HEK293 (cell line): ENCODE measurements around the gene KRT7.
A peak's percentile ranks its signal among the peaks of the same experiment; 100 is the strongest.

ENCODE experiments used
- CTCF ChIA-PET: fragments of 350-600 bp; formaldehyde crosslinking; extraction: SDS; loops from one replicate; lab custom pipeline; 2021; ENCODE audit warnings: antibody characterized with exemption; lab: Yijun Ruan, JAX
- POLR2A ChIA-PET: fragments of 300-600 bp; formaldehyde crosslinking; extraction: SDS; loops from one replicate; lab custom pipeline; 2020; ENCODE audit warnings: antibody characterized with exemption, inconsistent platforms; lab: Yijun Ruan, JAX
- H3K27ac ChIP-seq: fragments of 200-500 bp; sonication (Bioruptor generic); 2 replicates; pipeline ENCODE4 v1.5.1; 2014; ENCODE audit warnings: low read depth, low read length, control low read depth, inconsistent platforms; ENCODE audit errors: extremely low read depth
- H3K36me3 ChIP-seq, 2 experiments: fragments of 200-500 bp in 1 of 2; sonication (Bioruptor generic) in 1 of 2; 1 replicate in 1 of 2; 2 replicates in 1 of 2; pipeline ENCODE4 v1.5.1; 2014 to 2017; ENCODE audit warnings: inconsistent platforms in 2 of 2, low read length in 2 of 2; ENCODE audit not compliant: control insufficient read depth in 2 of 2, insufficient read depth in 1 of 2
- H3K4me1 ChIP-seq: fragments of 200-500 bp; sonication (Bioruptor generic); 2 replicates; pipeline ENCODE4 v1.5.1; 2014; ENCODE audit warnings: mild to moderate bottlenecking, low read length, inconsistent platforms; ENCODE audit not compliant: control insufficient read depth, insufficient read depth
- H3K4me3 ChIP-seq: 2 replicates; pipeline ENCODE4 v1.5.1; 2011; ENCODE audit warnings: low read depth, mild to moderate bottlenecking, control low read depth, low read length, moderate library complexity
- H3K9me3 ChIP-seq: fragments of 200-500 bp; sonication (Bioruptor generic); 2 replicates; pipeline ENCODE4 v1.5.1; 2014; ENCODE audit warnings: low read depth, low read length, inconsistent platforms; ENCODE audit not compliant: control insufficient read depth, insufficient read depth
- GFI1B ChIP-seq: fragments of 450-650 bp; formaldehyde crosslinking; IDR thresholded peaks from 2 replicates; pipeline ENCODE4 v1.5.1; 2016; ENCODE audit warnings: missing biosample characterization, missing genetic modification characterization
- HOXC10 ChIP-seq: sonication (generic); formaldehyde crosslinking; IDR thresholded peaks from 2 replicates; pipeline ENCODE4 v1.8.1; 2023; ENCODE audit warnings: mild to moderate bottlenecking, missing genetic modification reagents
- HOXD13 ChIP-seq: sonication (generic); formaldehyde crosslinking; IDR thresholded peaks from 2 replicates; pipeline ENCODE4 v1.8.0; 2022; ENCODE audit warnings: missing genetic modification reagents, borderline replicate concordance
- IKZF3 ChIP-seq: fragments of 450-650 bp; IDR thresholded peaks from 2 replicates; pipeline ENCODE4 v1.5.0; 2018; ENCODE audit warnings: missing biosample characterization, mild to moderate bottlenecking, missing genetic modification characterization, moderate library complexity
- SALL2 ChIP-seq: fragments of 450-650 bp; formaldehyde crosslinking; IDR thresholded peaks from 2 replicates; pipeline ENCODE4 v1.5.0; 2017; ENCODE audit warnings: missing biosample characterization, mild to moderate bottlenecking, missing genetic modification characterization, borderline replicate concordance
- TRIM28 ChIP-seq: IDR thresholded peaks from 2 replicates; pipeline ENCODE4 v1.6.1; 2011; ENCODE audit warnings: low read length, control low read depth, borderline replicate concordance
- ZBTB17 ChIP-seq: fragments of 450-650 bp; formaldehyde crosslinking; IDR thresholded peaks from 2 replicates; pipeline ENCODE4 v1.5.1; 2016; ENCODE audit warnings: missing biosample characterization, missing genetic modification characterization
- ZBTB20 ChIP-seq: fragments of 450-650 bp; formaldehyde crosslinking; IDR thresholded peaks from 2 replicates; pipeline ENCODE4 v1.5.1; 2016; ENCODE audit warnings: missing biosample characterization, missing genetic modification characterization
- ZBTB8A ChIP-seq: fragments of 450-650 bp; formaldehyde crosslinking; IDR thresholded peaks from 2 replicates; pipeline ENCODE4 v1.5.1; 2016; ENCODE audit warnings: missing biosample characterization, missing genetic modification characterization
- ZFP69B ChIP-seq: fragments of 450-650 bp; formaldehyde crosslinking; IDR thresholded peaks from 2 replicates; pipeline ENCODE4 v1.5.1; 2016; ENCODE audit warnings: missing biosample characterization, missing genetic modification characterization
- ZNF114 ChIP-seq: fragments of 450-650 bp; formaldehyde crosslinking; IDR thresholded peaks from 2 replicates; pipeline ENCODE4 v1.5.0; 2017; ENCODE audit warnings: missing biosample characterization, missing genetic modification characterization
- ZNF155 ChIP-seq: fragments of 450-650 bp; formaldehyde crosslinking; IDR thresholded peaks from 2 replicates; pipeline ENCODE4 v1.5.1; 2016; ENCODE audit warnings: missing biosample characterization, missing genetic modification characterization
- ZNF19 ChIP-seq: fragments of 450-650 bp; formaldehyde crosslinking; IDR thresholded peaks from 2 replicates; pipeline ENCODE4; 2016; ENCODE audit warnings: missing biosample characterization, missing genetic modification characterization, low read depth
- ZNF239 ChIP-seq: fragments of 450-650 bp; formaldehyde crosslinking; IDR thresholded peaks from 2 replicates; pipeline ENCODE4 v1.5.1; 2016; ENCODE audit warnings: missing biosample characterization, missing genetic modification characterization
- ZNF302 ChIP-seq: fragments of 450-650 bp; formaldehyde crosslinking; IDR thresholded peaks from 2 replicates; pipeline ENCODE4 v1.5.1; 2016; ENCODE audit warnings: missing biosample characterization, missing genetic modification characterization, low read depth
- ZNF324 ChIP-seq: fragments of 450-650 bp; formaldehyde crosslinking; IDR thresholded peaks from 2 replicates; pipeline ENCODE4 v1.5.1; 2016; ENCODE audit warnings: missing biosample characterization, missing genetic modification characterization
- ZNF341 ChIP-seq: fragments of 450-650 bp; formaldehyde crosslinking; IDR thresholded peaks from 2 replicates; pipeline ENCODE4; 2016; ENCODE audit warnings: low read depth, missing biosample characterization, missing genetic modification characterization
- ZNF600 ChIP-seq: fragments of 450-650 bp; formaldehyde crosslinking; IDR thresholded peaks from 2 replicates; pipeline ENCODE4 v1.5.1; 2016; ENCODE audit warnings: missing biosample characterization, missing genetic modification characterization
- ZNF626 ChIP-seq: fragments of 450-650 bp; sonication (Bioruptor Pico); formaldehyde crosslinking; IDR thresholded peaks from 2 replicates; pipeline ENCODE4 v1.5.1; 2018; ENCODE audit warnings: missing biosample characterization, missing genetic modification characterization, inconsistent platforms
- ZNF654 ChIP-seq: fragments of 450-650 bp; formaldehyde crosslinking; IDR thresholded peaks from 2 replicates; pipeline ENCODE4 v1.5.1; 2016; ENCODE audit warnings: low read depth, missing biosample characterization, missing genetic modification characterization
- ZNF670 ChIP-seq: fragments of 450-650 bp; formaldehyde crosslinking; IDR thresholded peaks from 2 replicates; pipeline ENCODE4 v1.5.1; 2016; ENCODE audit warnings: missing biosample characterization, missing genetic modification characterization, low read depth
- ZSCAN23 ChIP-seq: fragments of 450-650 bp; formaldehyde crosslinking; IDR thresholded peaks from 2 replicates; pipeline ENCODE4 v1.5.1; 2016; ENCODE audit warnings: missing biosample characterization, missing genetic modification characterization
- TF ChIP-seq, protein P1 (sequence below): fragments of 450-650 bp; formaldehyde crosslinking; IDR thresholded peaks from 2 replicates; pipeline ENCODE4 v1.5.1; 2016; ENCODE audit warnings: missing biosample characterization, missing genetic modification characterization
- TF ChIP-seq, protein P2 (sequence below): sonication (generic); formaldehyde crosslinking; IDR thresholded peaks from 2 replicates; pipeline ENCODE4 v1.8.1; 2022; ENCODE audit warnings: mild to moderate bottlenecking, moderate library complexity, missing genetic modification reagents
- TF ChIP-seq, protein P3 (sequence below): fragments of 450-650 bp; formaldehyde crosslinking; IDR thresholded peaks from 2 replicates; pipeline ENCODE4 v1.5.1; 2016; ENCODE audit warnings: missing biosample characterization, missing genetic modification characterization
- TF ChIP-seq, protein P4 (sequence below): fragments of 450-650 bp; formaldehyde crosslinking; IDR thresholded peaks from 2 replicates; pipeline ENCODE4 v1.5.1; 2016; ENCODE audit warnings: missing biosample characterization, missing genetic modification characterization
- TF ChIP-seq, protein P5 (sequence below): fragments of 450-650 bp; formaldehyde crosslinking; IDR thresholded peaks from 2 replicates; pipeline ENCODE4 v1.5.1; 2016; ENCODE audit warnings: missing biosample characterization, missing genetic modification characterization
- TF ChIP-seq, protein P6 (sequence below): fragments of 450-650 bp; formaldehyde crosslinking; IDR thresholded peaks from 2 replicates; pipeline ENCODE4 v1.5.1; 2017; ENCODE audit warnings: missing biosample characterization, missing genetic modification characterization

The KRT7 gene

DNA sequence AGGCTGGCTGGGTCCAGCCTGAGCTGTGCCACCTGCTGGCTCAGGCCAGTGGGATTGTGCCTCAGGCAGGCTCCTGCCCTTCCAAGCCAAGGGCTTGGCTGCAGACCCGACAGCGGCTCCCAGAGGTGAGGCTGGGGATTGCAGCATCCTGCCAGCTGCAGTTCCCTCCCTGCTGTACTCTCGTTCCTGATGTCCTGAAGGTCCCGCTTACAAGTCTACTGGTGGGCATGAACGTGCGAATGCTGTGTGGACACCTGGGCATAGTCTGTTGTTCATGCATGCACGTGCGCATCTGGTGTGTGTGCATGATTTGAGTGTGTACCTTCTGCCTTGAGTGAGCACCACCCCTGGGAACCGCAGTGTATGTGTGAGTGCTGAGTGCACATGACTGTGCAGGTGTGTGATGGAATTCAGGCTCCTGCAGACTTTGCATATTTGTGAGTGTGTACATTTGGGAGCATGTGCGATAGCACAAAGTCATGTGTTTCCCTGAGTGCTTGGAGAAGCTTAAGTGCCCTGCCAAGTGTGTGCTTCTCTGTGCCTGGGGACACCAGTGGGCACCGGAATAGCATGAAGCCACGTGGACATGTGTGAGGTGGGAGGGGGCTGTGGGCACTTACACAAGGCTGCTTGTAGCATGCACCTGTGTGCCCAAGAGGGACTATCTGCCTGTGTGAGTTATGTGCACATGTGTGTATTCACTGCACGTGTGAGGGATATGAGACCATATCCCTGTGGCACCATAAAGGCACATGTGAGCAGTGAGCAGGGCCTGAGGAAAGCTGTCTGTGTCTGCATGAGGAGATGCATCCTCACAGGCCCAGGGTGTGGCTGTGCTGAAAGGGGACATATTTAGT, 19.3 kb upstream of the KRT7 start (continued):
- TF ChIP-seq, protein P1, sequence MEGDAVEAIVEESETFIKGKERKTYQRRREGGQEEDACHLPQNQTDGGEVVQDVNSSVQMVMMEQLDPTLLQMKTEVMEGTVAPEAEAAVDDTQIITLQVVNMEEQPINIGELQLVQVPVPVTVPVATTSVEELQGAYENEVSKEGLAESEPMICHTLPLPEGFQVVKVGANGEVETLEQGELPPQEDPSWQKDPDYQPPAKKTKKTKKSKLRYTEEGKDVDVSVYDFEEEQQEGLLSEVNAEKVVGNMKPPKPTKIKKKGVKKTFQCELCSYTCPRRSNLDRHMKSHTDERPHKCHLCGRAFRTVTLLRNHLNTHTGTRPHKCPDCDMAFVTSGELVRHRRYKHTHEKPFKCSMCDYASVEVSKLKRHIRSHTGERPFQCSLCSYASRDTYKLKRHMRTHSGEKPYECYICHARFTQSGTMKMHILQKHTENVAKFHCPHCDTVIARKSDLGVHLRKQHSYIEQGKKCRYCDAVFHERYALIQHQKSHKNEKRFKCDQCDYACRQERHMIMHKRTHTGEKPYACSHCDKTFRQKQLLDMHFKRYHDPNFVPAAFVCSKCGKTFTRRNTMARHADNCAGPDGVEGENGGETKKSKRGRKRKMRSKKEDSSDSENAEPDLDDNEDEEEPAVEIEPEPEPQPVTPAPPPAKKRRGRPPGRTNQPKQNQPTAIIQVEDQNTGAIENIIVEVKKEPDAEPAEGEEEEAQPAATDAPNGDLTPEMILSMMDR (tag by site-specific recombination), result peak; percentile 98
- TF ChIP-seq ZBTB17 (tag by site-specific recombination) (0 out of 2 replicates have a peak, but pooled peaks have one; percentile 27), ZNF155 (tag by site-specific recombination) (no peak), ZNF341 (tag by site-specific recombination) (peak; percentile 63), ZNF654 (tag by site-specific recombination) (peak; percentile 50), ZFP69B (no peak), HOXD13 (CRISPR knock-in tag) (no peak), ZNF600 (tag by site-specific recombination) (peak; percentile 71; the same call in 1 of the 2 replicates), TRIM28 (no peak), ZBTB20 (tag by site-specific recombination) (no peak), ZNF626 (no peak), IKZF3 (tag by site-specific recombination) (peak; percentile 64; the same call in 1 of the 2 replicates)
- TF ChIP-seq, all 188 proteins: peak for 11

DNA sequence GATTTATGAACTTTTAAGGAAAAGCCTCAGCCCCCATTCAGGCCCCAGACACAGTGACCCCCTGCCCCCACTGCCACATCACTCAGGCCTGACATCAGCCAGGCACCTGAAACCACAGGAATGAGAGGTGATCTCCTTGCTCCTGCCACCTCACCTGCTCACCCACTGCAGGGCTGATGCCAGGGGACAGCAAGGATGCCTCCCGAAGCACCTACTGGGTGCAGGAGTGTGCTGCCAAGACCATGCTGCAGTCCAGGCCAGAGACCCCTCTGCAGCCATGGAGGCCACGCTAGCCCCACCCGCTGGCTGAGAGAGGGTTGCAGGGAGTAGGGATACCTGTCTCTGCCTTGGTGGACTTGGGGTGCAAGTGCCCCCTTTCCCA, 18.6 kb upstream of the KRT7 start:
- H3K4me3 ChIP-seq, result no peak overlapping the region
- ChIA-PET CTCF (interaction anchor here (0.5 to 8.0 kb wide), 23 partner anchors 7 to 757 kb away, joined by 3 to 62 read pairs (median 6); partner anchors contain the start of gene KRT80), POLR2A (interaction anchor here (0.5 to 1.3 kb wide), 2 partner anchors 23 to 60 kb away, joined by 3 read pairs; partner anchors contain the start of gene KRT80)
- no peaks in the 10 kb centered on the region for H3K36me3 ChIP-seq
- H3K4me1 ChIP-seq, result no peaks in the 10 kb centered on the region; the same call in 1 of the 2 replicates
- no peaks in the 10 kb centered on the region for H3K9me3 ChIP-seq
- H3K27ac ChIP-seq, result no peak overlapping the region
- TF ChIP-seq ZNF239 (tag by site-specific recombination) (no peak), ZBTB8A (tag by site-specific recombination) (no peak), ZSCAN23 (tag by site-specific recombination) (no peak), ZNF19 (tag by site-specific recombination) (no peak), ZNF670 (no peak), HOXC10 (CRISPR knock-in tag) (no peak), GFI1B (tag by site-specific recombination) (no peak), ZNF302 (tag by site-specific recombination) (no peak), ZNF114 (no peak), SALL2 (tag by site-specific recombination) (no peak), ZNF324 (tag by site-specific recombination) (no peak)
- TF ChIP-seq, protein P2, sequence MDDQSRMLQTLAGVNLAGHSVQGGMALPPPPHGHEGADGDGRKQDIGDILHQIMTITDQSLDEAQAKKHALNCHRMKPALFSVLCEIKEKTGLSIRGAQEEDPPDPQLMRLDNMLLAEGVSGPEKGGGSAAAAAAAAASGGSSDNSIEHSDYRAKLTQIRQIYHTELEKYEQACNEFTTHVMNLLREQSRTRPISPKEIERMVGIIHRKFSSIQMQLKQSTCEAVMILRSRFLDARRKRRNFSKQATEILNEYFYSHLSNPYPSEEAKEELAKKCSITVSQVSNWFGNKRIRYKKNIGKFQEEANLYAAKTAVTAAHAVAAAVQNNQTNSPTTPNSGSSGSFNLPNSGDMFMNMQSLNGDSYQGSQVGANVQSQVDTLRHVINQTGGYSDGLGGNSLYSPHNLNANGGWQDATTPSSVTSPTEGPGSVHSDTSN (CRISPR knock-in tag), result no peak
- TF ChIP-seq, protein P3, sequence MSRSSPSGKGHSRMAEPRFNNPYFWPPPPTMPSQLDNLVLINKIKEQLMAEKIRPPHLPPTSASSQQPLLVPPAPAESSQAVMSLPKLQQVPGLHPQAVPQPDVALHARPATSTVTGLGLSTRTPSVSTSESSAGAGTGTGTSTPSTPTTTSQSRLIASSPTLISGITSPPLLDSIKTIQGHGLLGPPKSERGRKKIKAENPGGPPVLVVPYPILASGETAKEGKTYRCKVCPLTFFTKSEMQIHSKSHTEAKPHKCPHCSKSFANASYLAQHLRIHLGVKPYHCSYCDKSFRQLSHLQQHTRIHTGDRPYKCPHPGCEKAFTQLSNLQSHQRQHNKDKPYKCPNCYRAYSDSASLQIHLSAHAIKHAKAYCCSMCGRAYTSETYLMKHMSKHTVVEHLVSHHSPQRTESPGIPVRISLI (tag by site-specific recombination), result no peak
- TF ChIP-seq, protein P4, sequence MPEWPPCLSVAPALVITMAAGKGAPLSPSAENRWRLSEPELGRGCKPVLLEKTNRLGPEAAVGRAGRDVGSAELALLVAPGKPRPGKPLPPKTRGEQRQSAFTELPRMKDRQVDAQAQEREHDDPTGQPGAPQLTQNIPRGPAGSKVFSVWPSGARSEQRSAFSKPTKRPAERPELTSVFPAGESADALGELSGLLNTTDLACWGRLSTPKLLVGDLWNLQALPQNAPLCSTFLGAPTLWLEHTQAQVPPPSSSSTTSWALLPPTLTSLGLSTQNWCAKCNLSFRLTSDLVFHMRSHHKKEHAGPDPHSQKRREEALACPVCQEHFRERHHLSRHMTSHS (tag by site-specific recombination), result no peak
- TF ChIP-seq, protein P5, sequence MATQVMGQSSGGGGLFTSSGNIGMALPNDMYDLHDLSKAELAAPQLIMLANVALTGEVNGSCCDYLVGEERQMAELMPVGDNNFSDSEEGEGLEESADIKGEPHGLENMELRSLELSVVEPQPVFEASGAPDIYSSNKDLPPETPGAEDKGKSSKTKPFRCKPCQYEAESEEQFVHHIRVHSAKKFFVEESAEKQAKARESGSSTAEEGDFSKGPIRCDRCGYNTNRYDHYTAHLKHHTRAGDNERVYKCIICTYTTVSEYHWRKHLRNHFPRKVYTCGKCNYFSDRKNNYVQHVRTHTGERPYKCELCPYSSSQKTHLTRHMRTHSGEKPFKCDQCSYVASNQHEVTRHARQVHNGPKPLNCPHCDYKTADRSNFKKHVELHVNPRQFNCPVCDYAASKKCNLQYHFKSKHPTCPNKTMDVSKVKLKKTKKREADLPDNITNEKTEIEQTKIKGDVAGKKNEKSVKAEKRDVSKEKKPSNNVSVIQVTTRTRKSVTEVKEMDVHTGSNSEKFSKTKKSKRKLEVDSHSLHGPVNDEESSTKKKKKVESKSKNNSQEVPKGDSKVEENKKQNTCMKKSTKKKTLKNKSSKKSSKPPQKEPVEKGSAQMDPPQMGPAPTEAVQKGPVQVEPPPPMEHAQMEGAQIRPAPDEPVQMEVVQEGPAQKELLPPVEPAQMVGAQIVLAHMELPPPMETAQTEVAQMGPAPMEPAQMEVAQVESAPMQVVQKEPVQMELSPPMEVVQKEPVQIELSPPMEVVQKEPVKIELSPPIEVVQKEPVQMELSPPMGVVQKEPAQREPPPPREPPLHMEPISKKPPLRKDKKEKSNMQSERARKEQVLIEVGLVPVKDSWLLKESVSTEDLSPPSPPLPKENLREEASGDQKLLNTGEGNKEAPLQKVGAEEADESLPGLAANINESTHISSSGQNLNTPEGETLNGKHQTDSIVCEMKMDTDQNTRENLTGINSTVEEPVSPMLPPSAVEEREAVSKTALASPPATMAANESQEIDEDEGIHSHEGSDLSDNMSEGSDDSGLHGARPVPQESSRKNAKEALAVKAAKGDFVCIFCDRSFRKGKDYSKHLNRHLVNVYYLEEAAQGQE (tag by site-specific recombination), result no peak
- TF ChIP-seq, protein P6, sequence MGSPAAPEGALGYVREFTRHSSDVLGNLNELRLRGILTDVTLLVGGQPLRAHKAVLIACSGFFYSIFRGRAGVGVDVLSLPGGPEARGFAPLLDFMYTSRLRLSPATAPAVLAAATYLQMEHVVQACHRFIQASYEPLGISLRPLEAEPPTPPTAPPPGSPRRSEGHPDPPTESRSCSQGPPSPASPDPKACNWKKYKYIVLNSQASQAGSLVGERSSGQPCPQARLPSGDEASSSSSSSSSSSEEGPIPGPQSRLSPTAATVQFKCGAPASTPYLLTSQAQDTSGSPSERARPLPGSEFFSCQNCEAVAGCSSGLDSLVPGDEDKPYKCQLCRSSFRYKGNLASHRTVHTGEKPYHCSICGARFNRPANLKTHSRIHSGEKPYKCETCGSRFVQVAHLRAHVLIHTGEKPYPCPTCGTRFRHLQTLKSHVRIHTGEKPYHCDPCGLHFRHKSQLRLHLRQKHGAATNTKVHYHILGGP (tag by site-specific recombination), result no peak
